ENCODE measurements around the gene UNC45A. TPM values are rescaled to one million over a fixed set of nuclear protein-coding genes. Genes with fewer than 3 reads are reported as not detected.

Gene UNC45A
- polyA plus RNA-seq, 1 donor (not counting 4 experiments of a cell fraction or from before 2014, with no cell fraction given): 63.1 TPM

- Histone ChIP-seq H3K9ac (ENCODE audit: control insufficient read depth, extremely low read depth, insufficient read depth, low read length) (peak within 1 kb of the TSS; percentile 86), H3K9me3 (ENCODE audit: control insufficient read depth, low read depth, low read length) (no peaks in the 10 kb centered on the region), H2AFZ (ENCODE audit: control insufficient read depth, low read length) (peak within 1 kb of the TSS; percentile 99), H3K27me3 (ENCODE audit: control insufficient read depth, extremely low read depth, insufficient read depth, low read length) (no peaks in the 10 kb centered on the region), H3K9me1 (ENCODE audit: control insufficient read depth, extremely low read depth, insufficient read depth, low read length) (no peaks in the 10 kb centered on the region), H3K36me3 (ENCODE audit: control insufficient read depth in 2 of 2, extremely low read depth in 1 of 2, insufficient read depth in 2 of 2, low read length in 2 of 2) (peaks cover 8 to 12% of the 10 kb centered on the region in 2 experiments), H3K4me2 (ENCODE audit: control insufficient read depth, extremely low read depth, insufficient read depth, low read depth, low read length) (peak within 1 kb of the TSS; percentile 90), H4K20me1 (ENCODE audit: control insufficient read depth, extremely low read depth, insufficient read depth, low read length) (no peaks in the 10 kb centered on the region), H3K79me2 (ENCODE audit: control insufficient read depth, insufficient read depth, low read length) (peaks cover 45% of the 10 kb centered on the region), H3K27ac (ENCODE audit: control insufficient read depth, insufficient read depth, low read length) (peak within 1 kb of the TSS; percentile 84), H3K4me3 (ENCODE audit: control insufficient read depth in 2 of 3, extremely low read depth in 1 of 3, insufficient read depth in 2 of 3, low read depth in 1 of 3, low read length in 3 of 3) (peak within 1 kb of the TSS; percentile 71 to 96 (median 89)), H3K4me1 (ENCODE audit: control insufficient read depth, extremely low read depth, insufficient read depth, low read length) (peaks cover 4% of the 10 kb centered on the region)
- dilution Hi-C loops (cut with MboI; ENCODE audit: extremely low pct_ligation_motif_present, low sequenced_read_pairs): no loop called here
- FAIRE-seq (no peak), DNase-seq (ENCODE audit: low read depth, low spot score) (peak; percentile 90)
- no peak for TF ChIP-seq EZH2 (IDR thresholded peaks at IDR 0.05; ENCODE audit: low read length)
- TF ChIP-seq, protein P1, sequence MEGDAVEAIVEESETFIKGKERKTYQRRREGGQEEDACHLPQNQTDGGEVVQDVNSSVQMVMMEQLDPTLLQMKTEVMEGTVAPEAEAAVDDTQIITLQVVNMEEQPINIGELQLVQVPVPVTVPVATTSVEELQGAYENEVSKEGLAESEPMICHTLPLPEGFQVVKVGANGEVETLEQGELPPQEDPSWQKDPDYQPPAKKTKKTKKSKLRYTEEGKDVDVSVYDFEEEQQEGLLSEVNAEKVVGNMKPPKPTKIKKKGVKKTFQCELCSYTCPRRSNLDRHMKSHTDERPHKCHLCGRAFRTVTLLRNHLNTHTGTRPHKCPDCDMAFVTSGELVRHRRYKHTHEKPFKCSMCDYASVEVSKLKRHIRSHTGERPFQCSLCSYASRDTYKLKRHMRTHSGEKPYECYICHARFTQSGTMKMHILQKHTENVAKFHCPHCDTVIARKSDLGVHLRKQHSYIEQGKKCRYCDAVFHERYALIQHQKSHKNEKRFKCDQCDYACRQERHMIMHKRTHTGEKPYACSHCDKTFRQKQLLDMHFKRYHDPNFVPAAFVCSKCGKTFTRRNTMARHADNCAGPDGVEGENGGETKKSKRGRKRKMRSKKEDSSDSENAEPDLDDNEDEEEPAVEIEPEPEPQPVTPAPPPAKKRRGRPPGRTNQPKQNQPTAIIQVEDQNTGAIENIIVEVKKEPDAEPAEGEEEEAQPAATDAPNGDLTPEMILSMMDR (optimal IDR thresholded peaks at IDR 0.05 in 1 of 3, IDR thresholded peaks at IDR 0.05 in 1 of 3, conservative IDR thresholded peaks at IDR 0.05 in 1 of 3; ENCODE audit: extremely low read depth in 1 of 3, insufficient read depth in 2 of 3, low read length in 3 of 3): no peak
Observed at GRCh38 chr15:90994417-90995311, 59.6 kb downstream of the UNC45A start, which contains the start of gene PRC1. Gene PRC1 (minus strand): TSS chr15:90994535. CDS start chr15:90994417, 118 bp downstream.

DNA sequence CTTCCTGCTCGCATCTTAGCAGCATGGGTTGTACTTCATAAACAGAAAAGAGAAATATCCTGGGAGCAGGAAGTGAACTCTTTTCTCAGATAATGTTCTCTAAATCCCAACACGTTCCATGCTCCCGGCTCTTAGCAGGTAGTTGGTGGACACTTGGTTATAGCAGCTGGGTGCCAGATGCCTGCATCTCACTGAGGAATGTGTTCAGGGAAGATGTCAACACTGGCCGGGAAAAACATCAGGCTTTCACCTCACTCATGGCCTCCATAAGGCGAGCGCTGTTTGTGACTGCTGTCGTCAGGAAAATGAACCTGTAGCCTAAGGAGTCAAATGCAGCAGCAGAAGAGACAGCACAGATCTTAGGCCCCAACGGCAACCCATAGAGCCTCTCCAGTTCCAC, 63.7 kb downstream of the UNC45A start:
- dilution Hi-C loops (cut with MboI; ENCODE audit: extremely low pct_ligation_motif_present, low sequenced_read_pairs): no loop called here
- Histone ChIP-seq H3K27me3 (ENCODE audit: control insufficient read depth, extremely low read depth, insufficient read depth, low read length) (no peaks in the 10 kb centered on the region), H3K9me3 (ENCODE audit: control insufficient read depth, low read depth, low read length) (no peaks in the 10 kb centered on the region), H3K4me2 (ENCODE audit: control insufficient read depth, extremely low read depth, insufficient read depth, low read depth, low read length) (no peak overlapping the region), H3K9me1 (ENCODE audit: control insufficient read depth, extremely low read depth, insufficient read depth, low read length) (no peaks in the 10 kb centered on the region), H3K4me1 (ENCODE audit: control insufficient read depth, extremely low read depth, insufficient read depth, low read length) (no peaks in the 10 kb centered on the region), H3K9ac (ENCODE audit: control insufficient read depth, extremely low read depth, insufficient read depth, low read length) (no peak overlapping the region), H2AFZ (ENCODE audit: control insufficient read depth, low read length) (no peak overlapping the region), H3K27ac (ENCODE audit: control insufficient read depth, insufficient read depth, low read length) (no peak overlapping the region), H4K20me1 (ENCODE audit: control insufficient read depth, extremely low read depth, insufficient read depth, low read length) (no peaks in the 10 kb centered on the region), H3K4me3 (ENCODE audit: control insufficient read depth in 2 of 3, extremely low read depth in 1 of 3, insufficient read depth in 2 of 3, low read depth in 1 of 3, low read length in 3 of 3) (no peak overlapping the region), H3K79me2 (ENCODE audit: control insufficient read depth, insufficient read depth, low read length) (peaks cover 6% of the 10 kb centered on the region), H3K36me3 (ENCODE audit: control insufficient read depth in 2 of 2, extremely low read depth in 1 of 2, insufficient read depth in 2 of 2, low read length in 2 of 2) (peaks cover 22 to 25% of the 10 kb centered on the region in 2 experiments)
- no peak for DNase-seq (ENCODE audit: low read depth, low spot score)
- TF ChIP-seq, protein P1 (optimal IDR thresholded peaks at IDR 0.05 in 1 of 3, IDR thresholded peaks at IDR 0.05 in 1 of 3, conservative IDR thresholded peaks at IDR 0.05 in 1 of 3; ENCODE audit: extremely low read depth in 1 of 3, insufficient read depth in 2 of 3, low read length in 3 of 3): no peak
- no peak for TF ChIP-seq EZH2 (IDR thresholded peaks at IDR 0.05; ENCODE audit: low read length)
- no peak for FAIRE-seq

All from keratinocyte (primary cell).